HepG2 (cell line): Measurements from ENCODE around the gene EPB42. TPM values are rescaled to one million over a fixed set of nuclear protein-coding genes. Genes with fewer than 3 reads are reported as not detected.
A peak's percentile ranks its signal among the peaks of the same experiment; 100 is the strongest.

Source experiments
- AHR ChIP-seq: IDR thresholded peaks from 2 replicates; pipeline ENCODE4 v1.6.1; 2018; ENCODE audit warnings: missing genetic modification reagents, missing compliant biosample characterization
- IRX3 ChIP-seq: sonication (generic); formaldehyde crosslinking; IDR thresholded peaks from 2 replicates; pipeline ENCODE4 v1.8.1; 2023; ENCODE audit warnings: mild to moderate bottlenecking, low read depth, missing genetic modification reagents, borderline replicate concordance
- KDM5A ChIP-seq: fragments of 200-600 bp; sonication (generic); IDR thresholded peaks from 2 replicates; pipeline ENCODE4 v1.7.0; 2018; ENCODE audit warnings: antibody characterized with exemption, mild to moderate bottlenecking, low read length, borderline replicate concordance
- NCOA5 ChIP-seq: sonication (generic); formaldehyde crosslinking; IDR thresholded peaks from 2 replicates; pipeline ENCODE4 v1.4.0; 2020; ENCODE audit warnings: missing genetic modification reagents
- NFE2L1 ChIP-seq: sonication (generic); formaldehyde crosslinking; IDR thresholded peaks from 2 replicates; pipeline ENCODE4 v1.4.0; 2020; ENCODE audit warnings: missing genetic modification reagents, mild to moderate bottlenecking, borderline replicate concordance
- PHF5A ChIP-seq: IDR thresholded peaks from one replicate; pipeline ENCODE4 v1.6.1; 2018; ENCODE audit warnings: low read depth, missing genetic modification reagents; ENCODE audit not compliant: unreplicated experiment
- PHF8 ChIP-seq: sonication (generic); formaldehyde crosslinking; IDR thresholded peaks from 2 replicates; pipeline ENCODE4 v1.5.0; 2020; ENCODE audit warnings: missing genetic modification reagents
- RBM22 ChIP-seq: fragments of 200-400 bp; formaldehyde crosslinking; optimal IDR thresholded peaks from 2 replicates; pipeline ENCODE3; 2017; ENCODE audit warnings: mild to moderate bottlenecking, low read length, moderate library complexity
- SRF ChIP-seq: IDR thresholded peaks from 2 replicates; pipeline ENCODE4 v1.6.1; 2011; ENCODE audit warnings: mild to moderate bottlenecking, low read depth, low read length, moderate library complexity
- TEAD2 ChIP-seq: sonication (generic); formaldehyde crosslinking; IDR thresholded peaks from 2 replicates; pipeline ENCODE4 v1.9.0; 2021; ENCODE audit warnings: missing genetic modification reagents
- TOPORS ChIP-seq: sonication (generic); formaldehyde crosslinking; IDR thresholded peaks from 2 replicates; pipeline ENCODE4 v1.8.0; 2023; ENCODE audit warnings: mild to moderate bottlenecking, missing genetic modification reagents
- ZFP36L2 ChIP-seq: sonication (generic); formaldehyde crosslinking; IDR thresholded peaks from 2 replicates; pipeline ENCODE4 v1.4.0; 2020; ENCODE audit warnings: missing genetic modification reagents
- ZKSCAN8 ChIP-seq: IDR thresholded peaks from 2 replicates; pipeline ENCODE4 v1.6.1; 2016; ENCODE audit warnings: borderline replicate concordance, missing genetic modification reagents, missing compliant biosample characterization
- ZNF12 ChIP-seq: sonication (generic); formaldehyde crosslinking; IDR thresholded peaks from 2 replicates; pipeline ENCODE4 v1.5.0; 2020; ENCODE audit warnings: missing genetic modification reagents
- ZNF329 ChIP-seq: sonication (generic); formaldehyde crosslinking; IDR thresholded peaks from 2 replicates; pipeline ENCODE4 v1.9.0; 2021; ENCODE audit warnings: low read depth, mild to moderate bottlenecking, missing genetic modification reagents
- ZNF446 ChIP-seq: sonication (generic); formaldehyde crosslinking; IDR thresholded peaks from 2 replicates; pipeline ENCODE4 v1.5.0; 2020; ENCODE audit warnings: mild to moderate bottlenecking, missing genetic modification reagents
- ZNF776 ChIP-seq: sonication (generic); formaldehyde crosslinking; IDR thresholded peaks from 2 replicates; pipeline ENCODE4 v1.4.0; 2020; ENCODE audit warnings: mild to moderate bottlenecking, missing genetic modification reagents
- ZNF891 ChIP-seq: sonication (generic); formaldehyde crosslinking; IDR thresholded peaks from 2 replicates; pipeline ENCODE4 v1.5.0; 2020; ENCODE audit warnings: mild to moderate bottlenecking, missing genetic modification reagents
- ZSCAN25 ChIP-seq: sonication (generic); formaldehyde crosslinking; IDR thresholded peaks from 2 replicates; pipeline ENCODE4 v1.8.0; 2022; ENCODE audit warnings: mild to moderate bottlenecking, missing genetic modification reagents
- polyA plus RNA-seq, 8 experiments: library from polyadenylated mRNA; depleted of rRNA in 3 of 8; stranded (reverse) in 7 of 8; unstranded in 1 of 8; fragments of >200 nt; fragmentation: Illumina TruSeq in 4 of 8; extraction: Trizol in 4 of 8; gene quantifications; 2 replicates each; pipeline versions ENCODE4 v1.2.1 to v1.2.3, GENCODE V29; 2011 to 2016; ENCODE audit warnings: low read depth in 4 of 8, missing spikeins in 1 of 8, mixed read lengths in 1 of 8; ENCODE audit not compliant: insufficient read depth in 1 of 8
- total RNA-seq, 5 experiments: library from RNA; depleted of rRNA; stranded (reverse); fragments of >200 nt; fragmentation: Illumina TruSeq; extraction: Trizol; gene quantifications; 2 replicates each; pipeline ENCODE4 v1.2.3, GENCODE V29; 2016; ENCODE audit warnings: low read depth in 1 of 5
- TF ChIP-seq, protein P1 (sequence below): IDR thresholded peaks from 2 replicates; pipeline ENCODE4 v1.6.1; 2012; ENCODE audit warnings: low read depth, low read length, improper control_type of control experiment
- TF ChIP-seq, protein P2 (sequence below): sonication (generic); formaldehyde crosslinking; IDR thresholded peaks from 2 replicates; pipeline ENCODE4 v1.4.0; 2020; ENCODE audit warnings: missing genetic modification reagents
- TF ChIP-seq, protein P3 (sequence below): sonication (generic); formaldehyde crosslinking; IDR thresholded peaks from 2 replicates; pipeline ENCODE4 v1.4.0; 2020; ENCODE audit warnings: missing genetic modification reagents

EPB42 gene
- total and polyA plus RNA-seq, 2 of the 13 experiments (the other 11 are each of a cell fraction or from before 2014, with no cell fraction given): not detected

DNA sequence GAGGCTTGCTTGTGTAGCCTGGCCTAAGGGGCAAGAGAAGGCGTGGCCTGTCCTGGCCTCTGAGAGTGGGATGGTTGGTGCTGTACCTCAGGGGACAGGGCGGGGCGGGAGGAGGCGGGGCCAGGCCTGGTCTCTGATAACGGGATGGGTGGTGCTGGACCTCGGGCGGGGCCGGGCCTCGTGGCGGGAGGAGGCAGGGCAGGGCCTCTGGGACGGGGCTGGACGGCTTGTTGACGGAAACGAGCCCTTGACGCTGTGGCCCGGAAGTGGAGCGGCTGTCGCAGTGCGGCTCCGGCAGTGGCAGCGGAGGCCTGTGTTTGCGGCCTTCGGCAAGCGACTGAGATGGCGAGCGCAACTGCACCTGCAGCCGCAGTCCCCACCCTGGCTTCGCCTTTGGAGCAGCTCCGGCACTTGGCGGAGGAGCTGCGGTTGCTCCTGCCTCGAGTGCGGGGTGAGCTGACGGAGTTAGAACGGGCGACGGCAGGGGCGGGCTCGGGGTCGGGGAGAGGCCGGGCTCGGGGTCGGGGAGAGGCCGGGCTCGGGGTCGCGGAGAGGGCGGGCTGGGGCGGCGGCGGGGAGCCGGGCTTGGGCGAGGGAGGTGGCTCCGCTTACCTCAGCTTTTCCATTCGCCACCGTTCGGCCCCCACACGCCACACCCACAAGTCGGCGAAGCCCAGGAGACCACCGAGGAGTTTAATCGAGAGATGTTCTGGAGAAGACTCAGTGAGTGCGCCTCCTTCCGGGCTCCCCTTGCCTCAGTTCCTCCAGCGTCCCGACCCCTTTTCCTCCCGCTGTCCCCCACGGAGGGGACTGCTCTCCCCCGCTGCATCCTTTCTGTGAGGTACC, 35.4 kb downstream of the EPB42 start, which contains the start of gene CCNDBP1 (continued):
- 0 out of 2 replicates have a peak, but pooled peaks have one; percentile 63 for TF ChIP-seq ZNF329 (CRISPR knock-in tag)
- peak; percentile 83; the same call in 1 of the 2 replicates for TF ChIP-seq TOPORS
- peak; percentile 96 for TF ChIP-seq PHF8 (CRISPR knock-in tag)
- TF ChIP-seq, protein P1, sequence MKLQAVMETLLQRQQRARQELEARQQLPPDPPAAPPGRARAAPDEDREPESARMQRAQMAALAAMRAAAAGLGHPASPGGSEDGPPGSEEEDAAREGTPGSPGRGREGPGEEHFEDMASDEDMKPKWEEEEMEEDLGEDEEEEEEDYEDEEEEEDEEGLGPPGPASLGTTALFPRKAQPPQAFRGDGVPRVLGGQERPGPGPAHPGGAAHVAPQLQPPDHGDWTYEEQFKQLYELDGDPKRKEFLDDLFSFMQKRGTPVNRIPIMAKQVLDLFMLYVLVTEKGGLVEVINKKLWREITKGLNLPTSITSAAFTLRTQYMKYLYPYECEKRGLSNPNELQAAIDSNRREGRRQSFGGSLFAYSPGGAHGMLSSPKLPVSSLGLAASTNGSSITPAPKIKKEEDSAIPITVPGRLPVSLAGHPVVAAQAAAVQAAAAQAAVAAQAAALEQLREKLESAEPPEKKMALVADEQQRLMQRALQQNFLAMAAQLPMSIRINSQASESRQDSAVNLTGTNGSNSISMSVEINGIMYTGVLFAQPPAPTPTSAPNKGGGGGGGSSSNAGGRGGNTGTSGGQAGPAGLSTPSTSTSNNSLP: no peak
- TF ChIP-seq ZNF891: no peak
- TF ChIP-seq ZNF776 (CRISPR knock-in tag): peak; percentile 80
- TF ChIP-seq PHF5A (CRISPR knock-in tag): no peak
- 0 out of 2 replicates have a peak, but pooled peaks have one; percentile 22 for TF ChIP-seq AHR (CRISPR knock-in tag)
- no peak for TF ChIP-seq SRF
- TF ChIP-seq NCOA5 (CRISPR knock-in tag): no peak
- TF ChIP-seq, protein P2, sequence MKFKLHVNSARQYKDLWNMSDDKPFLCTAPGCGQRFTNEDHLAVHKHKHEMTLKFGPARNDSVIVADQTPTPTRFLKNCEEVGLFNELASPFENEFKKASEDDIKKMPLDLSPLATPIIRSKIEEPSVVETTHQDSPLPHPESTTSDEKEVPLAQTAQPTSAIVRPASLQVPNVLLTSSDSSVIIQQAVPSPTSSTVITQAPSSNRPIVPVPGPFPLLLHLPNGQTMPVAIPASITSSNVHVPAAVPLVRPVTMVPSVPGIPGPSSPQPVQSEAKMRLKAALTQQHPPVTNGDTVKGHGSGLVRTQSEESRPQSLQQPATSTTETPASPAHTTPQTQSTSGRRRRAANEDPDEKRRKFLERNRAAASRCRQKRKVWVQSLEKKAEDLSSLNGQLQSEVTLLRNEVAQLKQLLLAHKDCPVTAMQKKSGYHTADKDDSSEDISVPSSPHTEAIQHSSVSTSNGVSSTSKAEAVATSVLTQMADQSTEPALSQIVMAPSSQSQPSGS (CRISPR knock-in tag): no peak
- TF ChIP-seq, protein P3, sequence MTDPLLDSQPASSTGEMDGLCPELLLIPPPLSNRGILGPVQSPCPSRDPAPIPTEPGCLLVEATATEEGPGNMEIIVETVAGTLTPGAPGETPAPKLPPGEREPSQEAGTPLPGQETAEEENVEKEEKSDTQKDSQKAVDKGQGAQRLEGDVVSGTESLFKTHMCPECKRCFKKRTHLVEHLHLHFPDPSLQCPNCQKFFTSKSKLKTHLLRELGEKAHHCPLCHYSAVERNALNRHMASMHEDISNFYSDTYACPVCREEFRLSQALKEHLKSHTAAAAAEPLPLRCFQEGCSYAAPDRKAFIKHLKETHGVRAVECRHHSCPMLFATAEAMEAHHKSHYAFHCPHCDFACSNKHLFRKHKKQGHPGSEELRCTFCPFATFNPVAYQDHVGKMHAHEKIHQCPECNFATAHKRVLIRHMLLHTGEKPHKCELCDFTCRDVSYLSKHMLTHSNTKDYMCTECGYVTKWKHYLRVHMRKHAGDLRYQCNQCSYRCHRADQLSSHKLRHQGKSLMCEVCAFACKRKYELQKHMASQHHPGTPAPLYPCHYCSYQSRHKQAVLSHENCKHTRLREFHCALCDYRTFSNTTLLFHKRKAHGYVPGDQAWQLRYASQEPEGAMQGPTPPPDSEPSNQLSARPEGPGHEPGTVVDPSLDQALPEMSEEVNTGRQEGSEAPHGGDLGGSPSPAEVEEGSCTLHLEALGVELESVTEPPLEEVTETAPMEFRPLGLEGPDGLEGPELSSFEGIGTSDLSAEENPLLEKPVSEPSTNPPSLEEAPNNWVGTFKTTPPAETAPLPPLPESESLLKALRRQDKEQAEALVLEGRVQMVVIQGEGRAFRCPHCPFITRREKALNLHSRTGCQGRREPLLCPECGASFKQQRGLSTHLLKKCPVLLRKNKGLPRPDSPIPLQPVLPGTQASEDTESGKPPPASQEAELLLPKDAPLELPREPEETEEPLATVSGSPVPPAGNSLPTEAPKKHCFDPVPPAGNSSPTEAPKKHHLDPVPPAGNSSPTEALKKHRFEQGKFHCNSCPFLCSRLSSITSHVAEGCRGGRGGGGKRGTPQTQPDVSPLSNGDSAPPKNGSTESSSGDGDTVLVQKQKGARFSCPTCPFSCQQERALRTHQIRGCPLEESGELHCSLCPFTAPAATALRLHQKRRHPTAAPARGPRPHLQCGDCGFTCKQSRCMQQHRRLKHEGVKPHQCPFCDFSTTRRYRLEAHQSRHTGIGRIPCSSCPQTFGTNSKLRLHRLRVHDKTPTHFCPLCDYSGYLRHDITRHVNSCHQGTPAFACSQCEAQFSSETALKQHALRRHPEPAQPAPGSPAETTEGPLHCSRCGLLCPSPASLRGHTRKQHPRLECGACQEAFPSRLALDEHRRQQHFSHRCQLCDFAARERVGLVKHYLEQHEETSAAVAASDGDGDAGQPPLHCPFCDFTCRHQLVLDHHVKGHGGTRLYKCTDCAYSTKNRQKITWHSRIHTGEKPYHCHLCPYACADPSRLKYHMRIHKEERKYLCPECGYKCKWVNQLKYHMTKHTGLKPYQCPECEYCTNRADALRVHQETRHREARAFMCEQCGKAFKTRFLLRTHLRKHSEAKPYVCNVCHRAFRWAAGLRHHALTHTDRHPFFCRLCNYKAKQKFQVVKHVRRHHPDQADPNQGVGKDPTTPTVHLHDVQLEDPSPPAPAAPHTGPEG (CRISPR knock-in tag): peak; percentile 48; the same call in 1 of the 2 replicates
- 0 out of 2 replicates have a peak, but pooled peaks have one; percentile 43 for TF ChIP-seq TEAD2
- peak; percentile 33; the same call in 1 of the 2 replicates for TF ChIP-seq ZNF446 (CRISPR knock-in tag)
- no peak for TF ChIP-seq ZSCAN25 (CRISPR knock-in tag)
- TF ChIP-seq IRX3 (CRISPR knock-in tag): 0 out of 2 replicates have a peak, but pooled peaks have one; percentile 49
- TF ChIP-seq ZKSCAN8: no peak
- TF ChIP-seq ZNF12 (CRISPR knock-in tag): no peak
- no peak for TF ChIP-seq ZFP36L2 (CRISPR knock-in tag)
- no peak for TF ChIP-seq NFE2L1 (CRISPR knock-in tag)
- no peak for TF ChIP-seq KDM5A
- peak; percentile 84 for TF ChIP-seq RBM22
